HG03064 (cell line): Measurements from ENCODE around the gene GBP4.

Source experiments
- ATAC-seq: cut with Tn5 transposase; IDR thresholded peaks from one replicate; pipeline ENCODE4 v1.9.1; 2021; ENCODE audit warnings: low read depth; ENCODE audit not compliant: unreplicated experiment

Gene GBP4

DNA sequence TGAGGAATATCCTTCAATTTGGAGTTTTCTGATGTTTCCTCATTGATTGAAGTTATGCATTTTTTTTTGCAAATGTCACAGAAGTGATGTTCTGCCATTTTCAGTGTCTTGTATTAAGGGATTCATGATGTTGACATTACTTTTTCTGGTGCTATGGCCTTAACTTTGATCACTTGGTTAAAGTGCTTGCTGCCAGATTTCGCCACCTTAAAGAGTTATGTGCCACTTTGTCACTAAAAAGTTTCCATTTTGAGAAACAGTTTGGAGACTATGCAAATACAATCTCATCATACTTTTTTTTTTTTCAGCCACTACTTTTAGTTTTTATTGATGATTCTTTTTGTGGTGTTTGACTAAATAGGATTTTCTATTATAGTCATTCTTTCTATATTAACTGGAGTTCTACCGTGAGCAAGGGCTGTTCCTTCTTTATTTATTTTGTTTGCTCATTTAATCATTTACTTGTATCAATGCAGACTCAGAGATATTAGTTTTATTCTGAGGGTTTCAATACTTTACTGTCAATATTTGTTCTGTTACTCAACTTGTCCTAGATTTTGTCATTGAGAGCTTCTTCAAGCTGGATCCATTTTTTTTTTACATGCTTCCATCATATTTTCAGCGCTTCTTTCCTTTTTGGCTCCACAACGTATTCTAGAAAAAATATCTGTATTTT is 26.1 kb downstream of the GBP4 start:
- no peak for ATAC-seq

DNA sequence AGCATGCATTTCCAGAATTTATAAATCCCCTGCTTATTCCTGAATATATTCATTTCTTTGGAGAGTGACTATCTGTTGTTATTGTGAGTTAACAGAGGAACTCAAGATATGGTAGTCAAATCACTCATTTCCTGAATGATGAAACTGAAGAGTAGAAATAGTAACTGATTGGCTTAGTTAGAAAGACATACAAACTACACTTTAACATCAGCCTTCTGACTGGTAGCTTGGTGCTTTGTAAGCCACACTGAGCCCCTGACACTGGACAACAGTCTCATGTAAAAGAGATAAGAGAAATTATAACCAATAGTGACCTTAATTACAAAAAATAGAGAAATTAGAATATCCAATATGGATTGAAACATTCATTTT is 27.7 kb downstream of the GBP4 start:
- ATAC-seq: no peak

DNA sequence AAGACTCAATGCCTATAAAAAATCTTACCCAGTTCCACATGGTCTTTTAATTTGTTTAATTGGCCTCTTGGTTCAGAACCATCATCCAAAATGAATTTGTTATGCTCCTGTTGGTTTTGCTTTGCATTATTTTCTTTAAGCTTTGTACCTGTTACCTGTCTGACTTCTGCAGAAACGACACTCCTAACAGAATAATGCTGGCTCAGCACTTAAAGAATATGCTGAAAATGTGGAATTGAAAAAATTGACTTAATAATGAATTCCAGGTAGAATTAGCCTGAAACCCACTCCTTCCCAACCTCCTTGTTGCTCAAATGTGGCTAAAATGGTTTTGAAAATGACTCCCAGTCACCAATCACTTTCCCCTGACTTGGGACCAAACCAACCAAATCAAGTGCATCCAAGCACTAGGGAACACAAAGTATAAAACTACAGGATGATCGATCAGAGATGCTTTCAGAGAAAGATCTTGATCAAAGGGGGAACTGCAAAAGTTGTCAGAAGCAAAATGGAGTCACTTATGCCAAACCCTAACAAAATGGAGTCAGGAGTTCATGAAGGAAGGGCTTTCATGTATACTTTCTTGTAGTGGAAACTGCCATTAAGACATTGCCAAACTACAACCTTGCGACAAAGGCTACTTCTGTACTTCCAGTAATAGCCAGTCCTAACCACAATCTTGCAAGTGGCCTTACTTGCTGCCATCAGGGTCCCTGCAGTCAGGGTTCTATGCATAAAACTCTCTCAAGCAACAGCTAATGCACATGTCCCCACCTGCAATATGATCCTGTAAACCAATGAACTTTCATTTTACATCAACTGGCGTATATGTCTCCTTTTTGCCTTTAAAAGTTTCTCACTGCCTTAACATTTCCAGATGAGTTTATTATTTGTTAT is 28.3 kb downstream of the GBP4 start:
- ATAC-seq: no peak

DNA sequence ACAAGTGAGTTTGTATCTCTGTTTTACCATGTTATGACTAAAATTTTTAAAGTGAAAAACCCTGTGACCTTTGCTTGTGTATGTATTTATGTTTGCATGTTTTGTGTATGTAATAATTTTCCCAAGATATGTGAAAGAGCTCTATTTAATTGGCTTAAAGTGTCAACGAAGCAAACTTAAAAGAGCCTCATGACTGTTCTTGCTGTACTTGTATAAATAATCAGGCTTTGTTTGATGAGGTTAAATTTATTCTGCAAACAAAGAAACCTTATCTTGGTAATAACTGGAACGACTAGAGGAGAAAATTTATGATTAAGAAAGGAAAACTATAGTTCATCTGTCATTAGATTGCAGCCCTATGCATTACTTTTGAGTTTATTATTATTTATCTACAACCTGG is 29.6 kb downstream of the GBP4 start:
- ATAC-seq: no peak

DNA sequence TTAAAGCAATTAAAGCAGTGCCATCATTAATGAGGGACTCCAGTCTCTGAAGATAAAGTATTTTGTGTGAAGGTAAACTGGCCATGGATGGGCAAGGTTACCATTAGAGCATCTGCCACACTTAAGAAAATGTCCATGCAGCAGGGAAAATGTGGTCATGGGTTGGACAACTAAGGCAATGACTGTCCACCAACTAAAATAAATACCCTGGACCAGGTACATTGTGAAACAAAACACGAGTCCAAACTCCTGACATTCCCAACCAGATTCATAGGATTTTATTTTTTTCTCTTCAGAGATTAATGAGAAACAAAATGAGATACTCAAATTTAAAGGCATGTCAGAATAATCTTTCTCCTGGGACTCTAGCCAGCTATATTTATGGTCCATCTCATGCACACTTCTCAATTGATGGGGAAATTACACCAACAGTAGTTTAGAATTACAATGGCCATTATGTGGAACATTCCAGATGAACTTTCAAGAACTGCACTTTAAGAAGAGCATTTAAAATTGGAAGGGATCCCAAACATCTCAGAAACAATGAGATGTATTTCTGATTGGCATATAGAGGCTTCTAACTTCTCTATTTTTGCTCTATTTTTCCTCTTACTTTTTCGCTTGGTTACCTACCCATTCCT is 31.0 kb downstream of the GBP4 start:
- ATAC-seq: no peak

DNA sequence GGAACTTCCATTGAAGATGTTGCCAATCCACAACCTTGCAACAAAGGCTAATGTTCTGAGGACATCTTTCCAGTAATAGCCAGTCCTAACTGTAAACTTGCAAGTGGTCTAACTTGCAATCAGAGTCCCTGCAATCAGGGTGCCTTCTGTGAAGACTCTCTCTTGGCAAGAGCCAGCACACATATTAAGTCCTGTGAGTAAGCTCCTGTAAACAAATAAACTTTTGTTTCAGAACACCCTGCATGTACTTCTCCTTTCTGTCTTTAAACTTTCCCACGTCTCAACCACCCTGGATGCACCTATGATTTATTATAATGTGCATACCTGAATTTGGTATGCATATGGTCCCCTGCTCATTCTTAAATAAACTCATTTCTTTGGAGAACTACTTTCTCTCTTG is 32.0 kb downstream of the GBP4 start:
- no peak for ATAC-seq

DNA sequence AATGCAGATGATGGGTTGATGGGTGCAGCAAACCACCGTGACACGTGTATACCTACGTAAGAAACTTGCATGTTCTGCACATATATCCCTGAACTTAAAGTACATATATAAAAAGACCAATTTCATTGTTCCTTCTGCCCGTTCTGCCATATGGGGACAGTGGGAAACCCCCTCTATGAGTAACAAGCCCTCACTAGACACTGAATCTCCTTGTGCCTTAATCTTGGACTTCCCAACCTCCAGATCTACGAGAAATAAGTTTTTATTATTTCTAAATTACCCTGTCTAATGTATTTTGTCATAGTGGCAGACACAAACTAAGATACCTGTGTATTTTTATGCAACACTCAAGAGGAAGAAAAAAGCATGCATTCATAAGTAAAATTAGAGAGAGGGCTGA is 32.9 kb downstream of the GBP4 start:
- no peak for ATAC-seq

DNA sequence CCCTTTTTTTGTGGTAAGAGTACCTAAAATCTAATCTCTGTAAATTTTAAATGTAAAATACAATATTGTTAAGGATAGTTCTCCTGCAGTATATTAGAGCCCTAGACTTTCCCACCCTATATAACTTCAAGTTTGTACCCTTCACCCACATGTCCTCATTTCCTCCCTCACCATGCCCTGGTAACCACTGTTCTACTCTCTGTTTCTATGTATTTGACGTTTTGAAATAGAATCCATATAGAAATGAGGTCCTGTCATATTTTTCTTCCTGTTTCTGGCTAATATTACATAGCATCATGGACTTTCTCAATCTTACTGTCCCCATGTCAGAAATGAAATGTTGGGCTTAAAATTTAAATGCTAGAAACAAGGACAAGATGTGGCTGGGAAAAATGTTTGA is 47.7 kb downstream of the GBP4 start:
- no peak for ATAC-seq

DNA sequence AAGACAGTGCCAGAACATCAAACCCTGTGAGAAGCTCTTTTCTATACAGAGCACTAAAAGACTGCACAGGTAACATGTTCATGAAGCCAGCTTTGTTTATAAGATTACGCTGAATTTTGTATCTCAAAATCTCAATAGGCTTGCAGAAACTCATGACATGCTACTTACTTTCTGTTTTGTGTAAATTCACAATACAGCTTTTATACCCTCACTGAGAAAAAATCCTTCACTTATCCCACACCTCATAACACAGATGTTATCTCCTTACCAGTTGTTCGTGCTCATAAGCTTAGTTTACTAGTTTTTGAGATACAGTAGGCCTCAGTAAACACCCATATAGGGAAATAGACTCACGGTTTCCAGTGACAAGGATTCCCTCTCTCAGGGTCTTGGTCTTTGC is 48.8 kb downstream of the GBP4 start:
- no peak for ATAC-seq

DNA sequence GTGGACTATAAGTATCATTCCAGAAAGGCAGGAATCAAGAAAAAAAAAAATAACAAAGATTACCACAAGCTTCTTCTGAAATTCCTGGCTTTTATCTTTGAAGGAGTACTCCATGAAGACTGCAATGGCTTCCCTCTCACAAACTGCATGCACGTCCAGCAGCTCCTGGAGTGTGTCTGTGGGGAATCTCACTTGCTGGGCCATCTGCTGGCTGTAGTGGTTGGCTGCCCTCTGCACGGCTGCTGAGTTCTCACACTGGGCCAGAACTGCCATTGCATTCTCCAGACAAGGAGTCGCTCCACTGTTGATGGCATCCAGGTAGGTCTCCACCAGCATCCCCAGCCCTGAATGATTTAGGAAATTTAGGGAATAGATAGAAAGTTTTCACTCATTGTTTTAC is 49.5 kb downstream of the GBP4 start:
- no peak for ATAC-seq

DNA sequence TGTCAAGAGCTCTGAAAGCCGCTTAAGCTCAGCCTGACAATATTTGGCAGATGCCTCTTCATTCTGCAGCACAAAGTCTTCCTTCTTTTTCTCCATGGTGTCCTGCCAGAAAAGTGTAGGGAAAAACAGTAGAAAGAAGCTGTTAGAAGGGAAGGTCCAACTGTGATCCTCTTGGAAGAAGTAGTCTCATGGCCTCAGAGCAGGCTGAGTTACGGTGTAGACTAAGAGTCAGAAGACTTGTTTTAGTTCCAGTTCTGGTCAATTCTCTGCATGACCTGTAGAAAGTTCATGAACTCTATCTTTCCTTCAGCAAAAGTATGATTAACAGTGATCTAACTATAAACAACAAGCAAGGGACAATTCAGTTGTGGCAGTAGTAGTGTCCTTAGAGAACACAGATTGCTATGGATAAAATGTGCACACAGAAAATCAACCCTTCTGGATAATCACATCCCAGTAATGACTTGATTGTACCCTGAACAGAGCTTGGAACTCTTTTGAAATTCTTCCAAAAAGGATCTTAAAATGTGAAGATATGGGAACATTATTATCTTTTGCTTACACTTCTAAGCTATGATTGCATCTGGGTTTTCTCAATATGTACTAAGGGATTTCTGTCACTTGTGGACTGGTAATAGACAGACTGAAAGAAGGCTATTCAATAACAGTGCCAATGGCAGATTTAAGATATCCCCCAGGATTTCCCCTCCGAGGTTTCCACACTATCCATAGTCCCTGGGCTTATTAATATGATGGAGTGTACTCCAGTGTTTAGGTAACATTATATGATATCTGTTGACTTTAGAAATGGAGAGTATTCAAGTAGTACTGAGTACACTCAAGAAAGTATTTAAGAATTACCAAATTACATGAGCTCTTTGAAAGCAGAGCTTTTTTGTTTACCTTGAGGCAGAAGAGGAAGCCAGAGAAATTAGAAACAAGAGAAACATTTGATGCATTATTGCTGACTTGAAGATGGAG is 50.8 kb downstream of the GBP4 start:
- ATAC-seq: no peak

DNA sequence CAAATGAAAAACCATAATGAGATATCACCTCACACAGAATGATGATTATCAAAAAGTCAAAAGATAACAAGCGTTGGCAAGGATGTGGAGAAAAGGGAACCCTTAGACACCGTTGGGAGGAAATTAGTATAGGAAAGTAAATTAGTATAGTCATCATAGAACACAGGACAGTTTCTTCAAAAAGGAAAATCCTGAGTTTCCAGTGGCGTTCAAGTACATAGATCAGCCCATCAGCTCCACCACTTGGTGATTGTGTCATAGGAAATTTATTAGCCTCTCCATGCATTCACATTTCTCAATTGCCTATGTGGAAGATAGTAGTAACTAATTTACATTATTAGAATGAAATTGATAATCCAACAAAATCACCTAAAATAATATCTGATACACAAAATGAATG is 52.0 kb downstream of the GBP4 start:
- no peak for ATAC-seq

DNA sequence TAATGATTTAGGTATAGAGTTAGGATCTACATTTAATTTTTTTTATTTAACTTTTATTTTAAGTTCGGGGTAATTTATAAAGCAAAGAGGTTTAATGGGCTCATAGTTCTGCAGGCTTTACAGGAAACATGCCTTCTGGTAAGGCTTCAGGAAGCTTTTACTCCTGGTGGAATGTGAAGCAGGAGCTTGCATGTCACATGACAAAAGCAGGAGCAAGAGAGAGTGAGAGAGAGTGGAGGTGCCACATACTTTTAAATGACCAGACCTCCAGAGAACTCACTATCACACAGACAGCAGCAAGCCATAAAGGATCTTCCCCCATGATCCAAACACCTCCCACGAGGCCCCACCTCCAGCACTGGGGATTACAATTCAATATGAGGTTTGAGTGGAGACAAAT is 55.3 kb downstream of the GBP4 start:
- ATAC-seq: no peak

DNA sequence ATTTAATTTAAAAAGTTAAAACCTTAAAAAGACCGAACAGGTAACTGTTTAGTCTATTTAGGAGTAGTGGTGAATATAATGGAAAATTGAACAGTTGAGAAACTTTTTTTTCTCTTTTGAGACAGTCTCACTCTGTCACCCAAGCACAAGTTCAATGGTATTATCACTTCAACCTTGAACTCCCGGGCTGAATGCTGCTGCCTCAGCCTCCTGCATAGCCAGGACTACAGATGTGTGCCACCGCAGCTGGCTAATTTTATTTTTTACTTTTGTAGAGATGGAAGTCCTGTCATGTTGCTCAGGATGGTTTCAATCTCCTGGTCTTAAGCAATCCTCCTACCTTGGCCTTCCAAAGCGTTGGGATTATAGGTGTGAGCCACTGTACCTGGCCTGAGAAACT is 56.6 kb downstream of the GBP4 start:
- ATAC-seq: no peak

DNA sequence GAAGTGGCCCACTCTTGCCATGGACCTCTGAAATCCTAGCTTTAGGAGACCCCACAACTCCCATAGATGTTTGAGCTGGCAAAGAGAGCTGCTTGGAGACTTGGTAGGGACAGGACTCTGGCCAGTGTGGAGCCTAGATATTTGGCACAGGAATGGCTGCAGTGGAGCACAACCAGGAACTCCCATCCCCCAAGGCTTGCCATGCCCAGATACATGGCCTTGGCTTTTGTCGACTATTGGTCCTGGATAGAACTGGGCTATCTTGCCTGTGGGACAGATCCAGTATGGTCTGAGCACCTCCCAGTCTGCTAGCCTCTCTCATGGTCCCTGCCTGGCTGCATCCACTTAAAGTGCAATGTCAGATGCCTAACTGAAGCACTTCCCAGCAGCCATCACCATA is 65.0 kb downstream of the GBP4 start:
- ATAC-seq: no peak
